GM21423 (cell line): ENCODE results near the gene LBX2.

Experiments used
- ATAC-seq: cut with Tn5 transposase; IDR thresholded peaks from one replicate; pipeline ENCODE4 v1.9.1; 2021; ENCODE audit warnings: mild to moderate bottlenecking, moderate library complexity; ENCODE audit not compliant: unreplicated experiment

Gene LBX2, protein sequence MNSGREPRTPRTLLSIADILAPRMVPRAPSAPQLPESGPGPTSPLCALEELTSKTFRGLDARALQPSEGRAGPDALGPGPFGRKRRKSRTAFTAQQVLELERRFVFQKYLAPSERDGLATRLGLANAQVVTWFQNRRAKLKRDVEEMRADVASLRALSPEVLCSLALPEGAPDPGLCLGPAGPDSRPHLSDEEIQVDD

DNA sequence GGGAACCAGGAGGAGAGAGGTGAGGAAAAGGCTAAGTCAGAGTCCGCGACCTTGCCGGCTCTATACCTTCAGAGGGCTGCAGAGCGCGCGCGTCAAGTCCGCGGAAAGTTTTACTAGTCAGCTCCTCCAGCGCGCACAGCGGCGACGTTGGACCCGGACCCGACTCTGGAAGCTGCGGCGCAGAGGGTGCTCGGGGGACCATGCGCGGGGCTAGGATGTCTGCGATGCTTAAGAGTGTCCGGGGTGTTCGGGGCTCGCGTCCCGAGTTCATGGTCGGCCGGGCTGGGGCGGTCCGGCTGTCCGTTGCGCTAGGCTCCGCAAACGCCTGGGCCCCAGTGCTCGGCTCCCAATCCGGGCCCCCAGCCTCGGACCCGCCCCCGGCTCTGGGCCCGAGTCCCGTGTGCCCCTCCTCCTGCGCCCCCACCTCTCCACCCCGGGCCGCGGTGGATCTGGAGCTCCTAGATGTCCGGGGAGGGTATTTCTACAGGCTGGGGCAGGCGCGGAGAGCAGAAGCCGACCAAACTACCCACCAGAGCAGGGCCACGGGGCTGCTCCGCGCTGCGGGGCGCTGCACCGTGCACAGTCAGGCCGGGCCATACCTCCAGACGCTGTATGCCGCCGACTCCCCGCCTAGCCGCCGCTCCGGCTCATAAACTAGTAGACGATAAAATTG lies at the start of gene LBX2:
LBX2 (minus strand) TSS at position 337 of the 673 bp plus-strand sequence; CDS start at position 271, 66 bp downstream.
- no peak for ATAC-seq

DNA sequence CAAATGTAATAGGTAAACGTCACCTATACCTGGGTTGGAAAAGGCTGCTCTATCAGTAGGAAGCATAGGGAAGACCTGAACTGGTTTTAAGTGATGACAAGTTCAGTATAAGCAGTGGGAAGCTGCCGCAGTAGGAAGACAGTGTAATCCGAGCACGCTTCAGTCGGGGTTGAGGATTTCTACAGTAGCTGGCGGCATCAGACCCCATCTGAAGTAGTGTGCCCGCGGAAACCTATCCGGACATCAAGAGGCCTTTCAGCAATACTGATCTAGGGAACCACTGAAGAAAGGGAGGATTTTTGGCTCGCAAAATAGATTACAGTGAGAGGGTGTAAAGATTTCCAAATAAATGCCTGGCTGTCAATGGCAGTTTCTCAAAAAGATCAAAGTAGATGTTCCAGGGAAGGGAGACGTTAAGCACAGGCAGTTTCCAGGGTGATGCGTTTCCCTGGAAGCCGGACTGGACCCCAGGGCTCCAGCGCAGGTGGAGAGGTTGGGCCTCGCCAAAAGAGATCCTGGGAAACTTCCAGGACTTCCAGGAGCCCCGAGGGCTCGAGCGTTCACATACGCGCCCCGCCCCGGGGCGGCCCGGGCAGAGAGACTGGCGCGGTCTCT lies 49.0 kb upstream of the LBX2 start:
- no peak for ATAC-seq

DNA sequence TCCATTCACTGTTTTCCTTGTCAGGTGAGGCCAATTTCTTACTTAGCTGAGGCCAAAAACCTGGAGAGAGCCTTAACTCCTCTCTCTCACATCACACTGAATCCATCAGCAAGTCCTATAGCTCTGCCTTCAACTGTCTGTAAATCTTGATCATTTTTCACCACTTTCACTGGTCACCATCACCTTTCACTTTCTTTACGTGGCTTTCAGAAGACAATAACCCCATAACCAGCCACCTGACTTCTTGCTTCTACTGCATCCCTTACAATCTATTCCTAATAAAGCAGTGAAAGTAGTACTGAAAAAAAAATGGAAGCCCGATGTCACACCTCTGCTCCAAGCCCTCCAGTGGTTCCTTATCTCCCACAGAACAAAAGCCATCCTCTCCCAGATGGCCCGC lies 46.6 kb upstream of the LBX2 start:
- ATAC-seq, result no peak

DNA sequence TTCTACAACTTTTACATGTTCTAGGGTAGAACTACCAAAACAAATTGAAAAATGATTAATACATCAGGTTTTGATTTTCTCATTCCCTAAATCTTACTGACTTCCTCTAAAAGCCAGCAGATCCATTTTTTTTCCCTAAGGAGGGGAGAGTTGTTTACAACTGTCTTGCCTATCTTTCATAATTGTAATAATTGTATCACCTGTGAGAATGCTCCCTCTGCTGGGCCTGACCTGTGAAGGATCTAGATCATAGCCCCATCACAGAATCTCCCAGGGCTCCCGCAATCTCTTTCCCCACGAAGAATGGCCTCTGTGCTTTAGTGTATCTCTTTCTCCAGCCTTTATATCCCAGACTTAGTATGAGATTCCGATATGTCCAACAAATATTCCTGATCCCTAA lies 45.2 kb upstream of the LBX2 start:
- ATAC-seq, result no peak

DNA sequence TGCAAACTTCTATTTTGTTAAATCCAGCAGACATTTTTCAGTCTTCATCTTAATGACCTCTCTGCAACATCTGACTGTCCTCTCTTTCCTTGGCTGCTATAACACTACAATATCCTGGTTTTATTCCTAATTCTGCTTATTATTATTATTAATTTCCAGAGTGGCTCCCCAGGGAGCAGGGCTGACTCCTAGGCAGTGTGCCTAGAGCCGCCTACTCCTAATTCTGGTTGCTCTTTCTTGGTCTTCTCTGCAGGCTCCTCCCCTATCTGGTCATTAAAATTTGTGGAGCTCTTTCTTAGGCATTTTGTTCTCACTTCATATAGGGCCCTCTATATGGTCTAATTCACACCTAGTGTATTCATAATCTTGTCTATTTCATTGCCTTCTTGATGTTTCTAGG lies 43.6 kb upstream of the LBX2 start:
- no peak for ATAC-seq

DNA sequence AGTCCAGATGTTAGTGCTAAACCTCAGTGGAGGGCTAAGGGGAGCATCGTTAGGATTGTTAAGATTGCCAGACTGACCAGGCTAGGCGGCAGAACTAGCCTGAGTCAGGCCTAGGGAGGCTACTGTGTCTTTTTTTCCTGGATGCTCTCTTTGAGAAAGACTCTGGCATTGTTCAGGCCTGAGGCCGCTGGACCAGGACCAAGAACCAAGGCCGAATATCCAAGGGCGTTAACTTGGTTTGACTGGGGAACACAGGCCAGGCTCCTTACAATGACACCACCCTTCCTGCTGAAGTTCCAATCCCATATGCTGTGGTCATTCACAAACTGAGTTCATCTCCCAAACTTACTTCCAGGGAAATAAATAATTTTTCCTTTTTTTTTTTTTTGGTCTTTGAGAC lies 40.9 kb upstream of the LBX2 start:
- ATAC-seq, result no peak

DNA sequence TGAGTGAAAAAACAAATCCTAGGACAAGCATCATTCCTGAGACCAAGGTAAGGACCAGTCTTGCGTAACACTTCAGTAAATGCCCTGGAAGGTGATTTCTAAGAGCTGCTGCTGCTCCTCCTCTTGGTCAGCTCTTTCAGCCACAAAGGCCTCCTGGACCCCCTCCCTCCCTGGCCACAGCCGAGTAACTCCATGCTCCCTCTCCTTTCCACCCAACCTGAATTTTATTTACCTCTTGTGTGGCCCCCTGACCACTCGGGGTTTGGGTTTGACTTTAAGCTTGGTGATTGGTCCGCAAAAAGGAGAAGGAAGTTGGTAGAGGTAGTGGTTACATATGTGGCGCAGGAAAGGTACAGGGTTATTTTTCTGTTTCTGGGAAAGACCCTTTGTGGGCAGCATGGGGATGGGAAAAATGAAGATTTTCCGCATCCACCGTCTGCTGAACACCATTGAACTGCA lies 39.5 kb upstream of the LBX2 start:
- ATAC-seq, result no peak

DNA sequence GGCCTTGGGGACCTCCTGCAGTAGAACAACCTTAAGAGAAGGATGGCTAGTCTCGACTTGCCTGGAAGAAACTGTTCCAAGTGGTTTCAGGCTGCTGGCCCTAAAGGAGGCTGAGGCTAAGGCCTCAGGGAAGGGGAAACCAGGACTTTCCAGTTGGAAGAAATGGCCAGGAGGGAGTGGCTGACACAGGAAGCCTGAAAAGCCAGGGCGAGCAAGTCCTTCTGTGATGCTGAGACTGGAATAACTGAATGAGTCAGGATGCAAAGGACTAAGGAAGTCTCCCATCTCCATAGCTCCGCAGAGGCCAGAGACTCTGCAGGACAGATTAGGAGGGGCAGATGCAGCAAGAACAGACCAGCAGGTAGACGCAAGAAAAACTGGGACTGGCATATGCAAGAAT lies 37.7 kb upstream of the LBX2 start:
- ATAC-seq, result no peak

DNA sequence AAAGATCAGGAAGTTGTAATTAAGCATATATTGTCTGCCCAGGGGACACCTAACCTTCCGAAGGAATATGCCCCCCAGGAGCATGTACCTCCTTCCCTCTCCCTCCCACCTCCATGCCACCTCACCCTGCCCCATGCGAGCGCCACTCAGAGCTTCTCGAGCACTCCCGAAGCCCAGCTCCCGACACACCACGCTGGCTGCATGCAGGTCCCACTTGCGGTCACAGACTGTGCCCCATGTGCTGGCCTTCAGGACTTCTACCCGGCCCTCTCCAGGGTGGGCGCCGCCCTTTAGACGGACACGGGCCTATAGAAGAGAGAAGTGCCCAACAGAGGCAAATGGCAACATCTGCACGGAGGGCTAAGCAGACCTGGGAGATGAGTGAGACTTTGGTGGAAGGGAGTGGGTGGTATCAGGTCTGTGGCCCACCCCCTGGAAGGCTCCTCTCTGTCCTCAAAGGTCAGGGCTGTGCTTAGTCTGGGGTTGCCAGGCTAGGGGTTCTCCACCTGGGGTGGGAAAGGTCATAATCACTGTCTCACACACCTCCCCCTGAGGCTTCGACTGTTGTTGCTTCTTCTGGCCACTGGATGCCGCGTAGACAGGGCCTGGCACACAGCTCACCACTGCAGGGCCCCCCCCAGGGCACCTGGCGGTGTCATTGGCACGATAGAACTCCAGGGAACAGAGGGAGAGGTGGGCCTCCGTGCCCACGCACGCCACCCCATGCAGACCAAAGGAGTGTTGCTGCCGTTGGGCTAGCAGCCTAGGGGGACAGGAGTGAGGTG lies 37.0 kb upstream of the LBX2 start:
- ATAC-seq, result no peak

DNA sequence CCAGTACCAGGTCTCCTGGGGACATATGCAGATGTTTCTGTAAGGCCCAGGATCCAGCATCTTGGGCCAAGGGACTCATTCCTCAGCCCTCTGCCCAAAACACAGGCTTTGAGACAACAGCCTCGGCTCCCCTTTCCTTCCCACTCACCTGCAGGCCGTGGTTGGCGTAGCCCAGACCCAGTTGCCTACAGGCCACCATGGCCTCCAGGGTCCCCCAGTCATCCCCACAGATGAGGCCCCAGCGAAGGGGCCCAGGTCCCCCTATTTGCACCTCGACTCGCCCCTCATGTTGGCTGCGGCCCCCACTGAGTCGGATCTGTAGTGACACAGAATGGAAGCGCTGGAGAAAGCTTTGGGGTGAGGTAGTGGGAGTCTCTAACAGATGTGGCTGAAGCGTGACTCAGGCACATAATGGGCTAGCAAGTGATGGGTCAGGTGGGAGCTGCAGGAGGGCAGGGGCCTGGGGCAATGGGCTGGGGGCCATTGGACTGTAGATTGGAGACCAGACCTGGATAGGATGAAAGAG lies 36.1 kb upstream of the LBX2 start:
- ATAC-seq, result no peak

DNA sequence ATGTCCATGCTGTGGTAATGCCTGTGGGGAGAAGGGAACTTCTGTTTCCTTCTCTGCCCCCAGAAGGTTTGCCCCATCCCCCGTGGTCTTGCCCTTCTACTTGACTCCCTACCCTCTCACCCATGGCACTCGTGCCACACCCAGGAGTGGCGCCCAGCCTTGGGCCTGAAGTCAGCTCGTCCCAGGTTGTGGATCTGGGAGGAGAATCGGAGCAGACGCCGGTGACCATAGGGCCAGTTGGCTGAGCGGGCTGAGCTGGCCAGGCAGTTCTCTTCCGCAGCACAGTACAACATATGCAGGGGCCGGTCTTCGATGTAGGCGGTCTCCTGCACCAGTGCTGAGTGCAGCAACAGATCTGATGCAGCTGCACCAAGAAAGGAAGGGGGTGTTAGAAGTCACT lies 35.0 kb upstream of the LBX2 start:
- no peak for ATAC-seq

DNA sequence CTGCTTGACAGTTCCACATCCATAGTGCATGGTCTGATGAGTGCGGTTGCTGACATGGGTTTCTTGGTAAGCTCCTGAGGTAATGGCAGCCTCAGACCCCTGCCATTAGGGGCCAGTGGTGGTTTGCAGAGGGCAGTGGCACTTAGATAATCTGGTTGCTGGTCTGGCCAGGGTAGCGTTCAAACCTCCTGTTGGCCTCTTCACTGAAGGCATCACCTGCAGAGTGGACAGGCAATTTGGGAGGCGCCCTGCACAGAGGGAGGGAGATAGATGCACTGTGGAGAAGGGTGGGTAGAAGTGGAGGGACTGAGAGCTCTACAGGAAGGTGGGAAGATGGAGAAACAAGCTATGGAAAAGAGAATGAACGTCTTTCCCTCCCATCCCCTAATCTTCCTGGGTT lies 34.1 kb upstream of the LBX2 start:
- no peak for ATAC-seq

DNA sequence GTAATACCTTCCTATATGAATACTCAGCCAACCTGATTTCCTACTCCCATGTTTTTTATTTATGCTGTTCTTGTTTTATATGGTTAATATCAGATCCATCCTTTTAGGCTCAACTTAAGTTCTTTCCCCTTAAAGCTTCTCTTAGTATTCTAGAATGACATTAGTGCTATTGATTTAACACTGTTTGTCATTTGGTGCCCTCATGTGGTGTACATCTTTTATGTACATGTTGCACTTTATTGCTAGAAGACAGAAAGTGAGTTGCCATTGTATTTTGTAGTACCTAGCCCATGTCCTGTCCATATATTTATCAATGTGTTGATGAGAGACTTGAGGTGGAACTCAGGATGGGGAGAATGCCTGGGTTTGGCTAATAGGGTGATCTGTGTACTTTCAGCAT lies 32.8 kb upstream of the LBX2 start:
- ATAC-seq, result no peak

DNA sequence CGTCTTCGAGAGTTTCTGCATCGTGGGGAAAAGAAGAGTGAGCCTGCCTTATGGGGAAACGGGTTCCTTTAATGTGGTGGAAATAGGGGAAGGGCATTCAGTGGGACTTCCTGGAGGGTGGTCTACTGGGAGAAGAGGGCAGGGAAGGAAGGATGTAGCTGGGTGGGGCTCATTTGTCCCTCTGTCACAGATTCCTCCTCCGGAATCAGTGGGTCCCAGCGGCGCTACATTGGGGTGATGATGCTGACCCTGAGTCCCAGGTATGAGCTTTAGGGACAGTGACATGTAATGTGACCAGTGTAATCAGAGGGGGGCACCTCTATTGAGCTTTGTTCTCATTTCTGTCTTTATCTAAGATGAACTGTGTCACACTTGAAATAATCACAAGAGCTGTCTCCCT lies 32.3 kb upstream of the LBX2 start:
- ATAC-seq, result no peak

DNA sequence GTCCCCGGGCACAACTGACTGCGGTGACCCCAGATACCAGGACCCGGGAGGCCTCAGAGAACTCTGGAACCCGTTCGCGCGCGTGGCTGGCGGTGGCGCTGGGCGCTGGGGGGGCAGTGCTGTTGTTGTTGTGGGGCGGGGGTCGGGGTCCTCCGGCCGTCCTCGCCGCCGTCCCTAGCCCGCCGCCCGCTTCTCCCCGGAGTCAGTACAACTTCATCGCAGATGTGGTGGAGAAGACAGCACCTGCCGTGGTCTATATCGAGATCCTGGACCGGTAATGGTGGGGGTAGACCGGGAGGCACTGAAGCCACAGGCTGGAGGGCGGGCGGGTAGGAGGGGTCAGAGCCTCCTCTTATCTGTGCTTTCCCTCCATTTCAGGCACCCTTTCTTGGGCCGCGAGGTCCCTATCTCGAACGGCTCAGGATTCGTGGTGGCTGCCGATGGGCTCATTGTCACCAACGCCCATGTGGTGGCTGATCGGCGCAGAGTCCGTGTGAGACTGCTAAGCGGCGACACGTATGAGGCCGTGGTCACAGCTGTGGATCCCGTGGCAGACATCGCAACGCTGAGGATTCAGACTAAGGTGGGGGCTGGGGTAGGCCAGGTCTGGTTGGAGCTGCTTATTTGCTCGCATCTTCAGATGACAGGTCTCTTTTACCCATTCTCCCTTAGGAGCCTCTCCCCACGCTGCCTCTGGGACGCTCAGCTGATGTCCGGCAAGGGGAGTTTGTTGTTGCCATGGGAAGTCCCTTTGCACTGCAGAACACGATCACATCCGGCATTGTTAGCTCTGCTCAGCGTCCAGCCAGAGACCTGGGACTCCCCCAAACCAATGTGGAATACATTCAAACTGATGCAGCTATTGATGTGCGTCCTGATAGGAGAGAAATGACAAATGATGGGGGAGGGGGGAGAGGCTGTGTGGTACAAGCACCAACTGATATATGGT lies 31.1 kb upstream of the LBX2 start:
- peak; percentile 30 for ATAC-seq

DNA sequence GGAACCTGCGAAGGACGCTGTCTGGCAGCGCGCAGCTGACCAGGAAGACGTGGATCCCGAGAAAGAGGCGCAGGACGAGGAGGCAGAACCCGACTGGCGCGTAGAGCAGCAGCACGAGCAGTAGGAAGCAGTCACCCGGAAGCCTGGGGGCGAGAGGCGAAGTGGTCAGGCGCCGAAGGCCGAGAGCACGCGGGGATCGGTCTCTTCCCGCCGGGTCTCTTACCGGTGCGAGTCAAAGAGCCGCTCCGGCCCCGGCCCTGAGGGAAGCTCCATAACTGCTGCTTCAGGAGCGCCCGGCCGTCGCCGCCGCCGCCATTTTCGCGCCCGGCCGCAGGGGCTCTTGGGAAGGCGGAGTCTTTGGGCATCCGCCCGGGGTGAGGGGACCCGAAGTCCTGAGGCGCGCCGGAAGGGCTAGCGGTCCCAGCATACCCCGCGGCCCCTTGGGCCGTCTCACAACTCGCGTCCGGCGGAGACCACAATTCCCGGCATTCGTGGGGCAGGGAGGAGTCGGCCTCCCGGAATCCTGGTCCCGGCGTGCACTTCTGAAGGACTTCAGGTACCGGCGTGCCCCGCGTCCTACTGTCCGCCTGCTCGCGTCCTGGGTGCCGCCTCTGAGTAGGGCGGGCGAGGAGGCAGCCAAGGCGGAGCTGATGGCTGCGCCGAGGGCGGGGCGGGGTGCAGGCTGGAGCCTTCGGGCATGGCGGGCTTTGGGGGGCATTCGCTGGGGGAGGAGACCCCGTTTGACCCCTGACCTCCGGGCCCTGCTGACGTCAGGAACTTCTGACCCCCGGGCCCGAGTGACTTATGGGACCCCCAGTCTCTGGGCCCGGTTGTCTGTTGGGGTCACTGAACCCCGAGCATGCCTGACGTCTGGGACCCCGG lies 30.2 kb upstream of the LBX2 start, which contains the start of the genes AUP1 and HTRA2:
AUP1 (minus strand) TSS at position 350 of the 882 bp plus-strand sequence; CDS start at position 273, 77 bp downstream.
HTRA2 (plus strand) TSS at position 577 of the 882 bp plus-strand sequence; CDS start at position 651, 74 bp downstream.
- ATAC-seq, result peak; percentile 80

DNA sequence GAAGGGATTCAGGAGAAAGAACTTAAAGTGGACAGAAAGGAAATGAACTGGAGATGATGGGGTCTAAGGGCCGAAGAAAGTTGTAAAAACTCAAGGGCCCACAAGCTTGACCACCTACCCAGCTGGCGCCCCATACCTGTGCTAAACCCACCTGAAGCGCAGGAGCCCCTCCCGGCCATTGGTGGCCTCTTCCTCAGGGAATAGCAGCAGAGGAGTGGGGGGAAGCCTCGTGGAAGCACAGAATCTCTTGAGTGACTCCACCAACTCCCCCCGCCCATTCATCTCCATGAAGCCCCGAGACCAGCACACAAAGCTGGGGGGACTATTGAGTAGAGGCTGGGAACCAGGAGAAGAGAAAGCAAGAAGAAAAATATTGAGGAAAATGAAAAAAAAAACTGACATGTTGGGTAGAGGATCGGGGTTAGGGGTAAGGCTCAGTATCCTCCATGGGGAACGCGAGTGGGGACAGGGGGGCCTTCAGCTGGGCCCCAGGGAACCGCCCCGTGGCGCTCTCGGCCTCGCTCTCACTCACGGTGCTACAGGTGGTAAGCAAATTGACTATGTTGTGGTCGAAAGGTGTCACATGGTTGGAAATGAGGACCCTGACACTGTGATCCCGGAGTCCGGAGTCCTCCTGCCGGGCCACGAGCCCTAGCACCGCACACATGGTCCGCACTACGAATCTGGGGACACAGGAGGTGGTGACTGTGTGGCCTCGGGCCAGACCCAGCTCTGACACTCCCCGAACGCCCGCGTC lies 29.4 kb upstream of the LBX2 start:
- peak; percentile 8 for ATAC-seq

DNA sequence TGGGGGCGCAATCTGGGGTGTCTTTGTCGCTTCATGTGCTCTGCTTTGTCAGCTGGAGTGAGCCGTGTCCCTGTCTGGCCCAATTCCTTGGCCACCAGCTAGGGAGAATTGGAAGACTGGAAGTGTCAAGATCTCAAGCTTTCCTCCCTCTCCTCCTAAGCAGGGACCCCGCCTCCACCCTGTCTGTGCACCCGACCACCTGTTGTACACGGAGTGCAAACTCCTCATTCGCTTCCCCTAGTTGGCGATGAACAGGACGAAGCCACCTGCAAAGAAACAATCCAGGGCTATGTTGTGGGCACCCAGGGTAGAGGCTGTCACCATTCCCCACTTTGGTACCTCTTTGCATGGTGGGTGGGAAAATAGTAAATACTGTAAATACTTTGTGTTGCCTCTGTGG lies 28.3 kb upstream of the LBX2 start:
- no peak for ATAC-seq
